CD4-positive, alpha-beta memory T cell (primary cell): ENCODE results near the gene SNX13. TPM values are rescaled to one million over a fixed set of nuclear protein-coding genes. Genes with fewer than 3 reads are reported as not detected.

Experiments used
- CTCF ChIA-PET: fragments of 350-600 bp; sonication (Branson Sonifier 250); formaldehyde crosslinking; loops from one replicate; lab custom pipeline; 2021; ENCODE audit warnings: inconsistent platforms; ENCODE audit not compliant: partially characterized antibody; lab: Charles Lee
- POLR2A ChIA-PET: fragments of 350-600 bp; sonication (Branson Sonifier 250); formaldehyde crosslinking; loops from one replicate; lab custom pipeline; 2021; ENCODE audit not compliant: partially characterized antibody; lab: Charles Lee
- DNase-seq, 5 donors: peaks; one replicate each; pipeline versions ENCODE4 v3.0.0 to v3.0.0-alpha.2; 2020 to 2022; ENCODE audit warnings: mixed read lengths in 1 of 5
- H3K27ac ChIP-seq: one replicate; pipeline ENCODE4 v1.7.0; 2013; ENCODE audit warnings: low read depth, low read length
- H3K27me3 ChIP-seq: 2 replicates; pipeline ENCODE4 v1.7.0; 2013; ENCODE audit warnings: mild to moderate bottlenecking, low read length, moderate library complexity; ENCODE audit not compliant: insufficient read depth
- H3K36me3 ChIP-seq: 2 replicates; pipeline ENCODE4 v1.7.0; 2013; ENCODE audit warnings: mild to moderate bottlenecking, low read length, moderate library complexity; ENCODE audit not compliant: insufficient read depth
- H3K4me1 ChIP-seq: 2 replicates; pipeline ENCODE4 v1.7.0; 2013; ENCODE audit warnings: mild to moderate bottlenecking, low read length, moderate library complexity; ENCODE audit not compliant: insufficient read depth
- H3K4me3 ChIP-seq, 2 donors: one replicate each; pipeline ENCODE4 v1.7.0; 2013; ENCODE audit warnings: low read length in 2 of 2, mild to moderate bottlenecking in 1 of 2
- H3K9me3 ChIP-seq, 2 donors: one replicate each; pipeline ENCODE4 v1.7.0; 2013; ENCODE audit warnings: low read length in 2 of 2, control low read depth in 1 of 2; ENCODE audit not compliant: control insufficient read depth in 1 of 2
- H3K27ac Mint-ChIP-seq, 7 donors: one replicate each; pipeline ENCODE4 v1.8.0; 2020 to 2021; ENCODE audit warnings: mixed read lengths in 7 of 7, mild to moderate bottlenecking in 6 of 7, inconsistent platforms in 3 of 7, moderate library complexity in 3 of 7
- H3K27me3 Mint-ChIP-seq, 2 donors: one replicate each; pipeline ENCODE4 v1.8.0; 2020 to 2021; ENCODE audit warnings: mixed read lengths in 2 of 2
- H3K36me3 Mint-ChIP-seq, 2 donors: one replicate each; pipeline ENCODE4 v1.8.0; 2020 to 2021; ENCODE audit warnings: mixed read lengths in 2 of 2, inconsistent platforms in 1 of 2, mild to moderate bottlenecking in 1 of 2
- H3K4me1 Mint-ChIP-seq, 4 donors: one replicate each; pipeline ENCODE4 v1.8.0; 2020 to 2021; ENCODE audit warnings: mixed read lengths in 4 of 4, mild to moderate bottlenecking in 1 of 4
- H3K4me3 Mint-ChIP-seq, 8 donors: one replicate each; pipeline ENCODE4 v1.8.0; 2020 to 2021; ENCODE audit warnings: mixed read lengths in 8 of 8, mild to moderate bottlenecking in 7 of 8, moderate library complexity in 6 of 8, inconsistent platforms in 3 of 8
- H3K9me3 Mint-ChIP-seq, 8 donors: one replicate each; pipeline ENCODE4 v1.8.0; 2020 to 2021; ENCODE audit warnings: mixed read lengths in 8 of 8, mild to moderate bottlenecking in 5 of 8, inconsistent platforms in 3 of 8, moderate library complexity in 1 of 8
- intact Hi-C: fragments of 100-400 bp; cut with micrococcal nuclease; formaldehyde crosslinking; loops from one replicate; pipeline ENCODE4 v1.15.1; 2023
- polyA plus RNA-seq, 2 donors: library from polyadenylated mRNA; unstranded; fragments of 300-500 nt; fragmentation: Illumina TruSeq; gene quantifications; one replicate each; pipeline ENCODE4 v1.2.3, GENCODE V29; 2021
- total RNA-seq, 2 experiments: library from RNA; stranded (reverse); gene quantifications; one replicate each; pipeline ENCODE4 v1.2.3, GENCODE V29; 2021

SNX13 gene
- total and polyA plus RNA-seq, 4 experiments from 2014 or later, result 10.1 to 36.0 (median 24.2) TPM

- Mint-ChIP-seq H3K4me1 (peaks cover 39 to 58% (median 47%) of the 10 kb centered on the region in 4 donors), H3K36me3 (peaks cover 1 to 8% of the 10 kb centered on the region in 2 donors), H3K27ac (no peak overlapping the region), H3K27me3 (no peaks in the 10 kb centered on the region), H3K4me3 (peak overlapping the region in 2 of 8 donors; percentile 13 to 26), H3K9me3 (no peaks in the 10 kb centered on the region)
- no peaks in the 10 kb centered on the region for H3K27me3 ChIP-seq
- H3K9me3 ChIP-seq, result no peaks in the 10 kb centered on the region
- CTCF ChIA-PET, result interaction anchor here (0.6 kb wide), 1 partner anchor 42 kb away, joined by 3 read pairs; no protein-coding TSS in a partner anchor
- POLR2A ChIA-PET, result no interaction called here
- H3K4me3 ChIP-seq, result no peak overlapping the region
- peak in 1 of 5 donors; percentile 1 for DNase-seq
- peaks cover 38% of the 10 kb centered on the region for H3K4me1 ChIP-seq
- H3K27ac ChIP-seq, result no peak overlapping the region
- intact Hi-C loops, result no loop called here
- no peaks in the 10 kb centered on the region for H3K36me3 ChIP-seq
Observed at GRCh38 chr7:17903337-17903736, 37.0 kb downstream of the SNX13 start.

- Mint-ChIP-seq H3K27ac (no peak overlapping the region), H3K36me3 (peaks cover 1 to 8% of the 10 kb centered on the region in 2 donors), H3K4me3 (no peak overlapping the region), H3K4me1 (peaks cover 32 to 50% (median 41%) of the 10 kb centered on the region in 4 donors), H3K27me3 (no peaks in the 10 kb centered on the region), H3K9me3 (no peaks in the 10 kb centered on the region)
- Histone ChIP-seq H3K4me3 (no peak overlapping the region), H3K27me3 (no peaks in the 10 kb centered on the region), H3K27ac (no peak overlapping the region), H3K36me3 (no peaks in the 10 kb centered on the region), H3K9me3 (no peaks in the 10 kb centered on the region), H3K4me1 (peaks cover 31% of the 10 kb centered on the region)
- CTCF ChIA-PET, result no interaction called here
- intact Hi-C loops, result no loop called here
- no peak for DNase-seq
- POLR2A ChIA-PET, result no interaction called here
Observed at GRCh38 chr7:17902599-17902998, 37.7 kb downstream of the SNX13 start.

- Mint-ChIP-seq H3K4me1 (peaks cover 26 to 42% (median 31%) of the 10 kb centered on the region in 4 donors), H3K27me3 (no peaks in the 10 kb centered on the region), H3K36me3 (no peaks in the 10 kb centered on the region), H3K27ac (no peak overlapping the region), H3K9me3 (no peaks in the 10 kb centered on the region), H3K4me3 (no peak overlapping the region)
- Histone ChIP-seq H3K27me3 (no peaks in the 10 kb centered on the region), H3K4me1 (peaks cover 21% of the 10 kb centered on the region), H3K27ac (no peak overlapping the region), H3K9me3 (no peaks in the 10 kb centered on the region), H3K36me3 (no peaks in the 10 kb centered on the region), H3K4me3 (no peak overlapping the region)
- DNase-seq, result no peak
- ChIA-PET CTCF (no interaction called here), POLR2A (no interaction called here)
- intact Hi-C loops, result no loop called here
Observed at GRCh38 chr7:17900464-17900863, 39.8 kb downstream of the SNX13 start.

DNA sequence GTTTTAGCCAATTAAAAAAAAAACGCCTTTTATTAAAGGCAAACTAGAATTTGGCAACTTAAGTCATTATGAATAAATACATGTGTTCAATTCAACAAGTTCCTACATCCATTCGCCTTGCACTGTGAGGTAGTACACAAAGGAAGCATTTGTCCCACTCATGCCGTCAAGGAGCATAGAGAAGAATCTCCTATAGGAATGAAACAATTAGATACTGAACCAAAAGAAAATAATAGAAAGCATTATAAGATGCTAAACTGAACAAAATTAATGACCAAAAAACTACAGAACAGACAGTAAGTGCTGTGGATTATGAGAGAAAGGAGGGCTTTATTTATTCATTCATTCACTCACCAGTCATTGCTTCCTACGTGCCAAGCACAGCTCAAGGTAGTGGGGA lies 42.2 kb downstream of the SNX13 start:
- no peak for DNase-seq
- intact Hi-C loops, result no loop called here
- CTCF ChIA-PET, result no interaction called here
- H3K27me3 Mint-ChIP-seq, result no peaks in the 10 kb centered on the region
- H3K27ac Mint-ChIP-seq, result peak overlapping the region in 1 of 7 donors; percentile 39
- Histone ChIP-seq H3K9me3 (no peaks in the 10 kb centered on the region), H3K4me1 (peaks cover under 1% of the 10 kb centered on the region), H3K27ac (no peak overlapping the region), H3K4me3 (no peak overlapping the region), H3K27me3 (no peaks in the 10 kb centered on the region), H3K36me3 (no peaks in the 10 kb centered on the region)
- peaks cover 0 to 2% of the 10 kb centered on the region in 2 donors for H3K36me3 Mint-ChIP-seq
- POLR2A ChIA-PET, result no interaction called here
- peaks cover 11 to 23% (median 14%) of the 10 kb centered on the region in 4 donors for H3K4me1 Mint-ChIP-seq
- no peak overlapping the region for H3K4me3 Mint-ChIP-seq
- no peaks in the 10 kb centered on the region for H3K9me3 Mint-ChIP-seq

DNA sequence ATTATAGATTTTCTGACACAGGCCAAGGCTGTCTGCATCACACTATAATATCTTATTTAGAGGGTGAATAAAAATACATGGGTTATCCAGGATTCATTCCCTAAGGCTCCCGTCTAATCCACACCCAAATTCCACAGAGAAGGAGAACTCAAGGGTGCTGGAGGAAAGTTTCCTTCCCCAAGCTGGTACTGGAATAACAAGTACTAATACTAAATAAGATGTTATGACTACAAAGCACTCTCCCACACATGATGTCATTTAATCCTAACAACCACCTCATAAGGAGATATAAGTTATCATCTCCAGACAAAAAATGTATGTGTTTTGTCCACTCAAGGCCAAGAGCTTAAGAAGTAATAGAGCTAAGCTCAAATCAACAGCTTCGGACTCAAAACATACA lies 53.0 kb downstream of the SNX13 start:
- POLR2A ChIA-PET, result no interaction called here
- DNase-seq, result no peak
- CTCF ChIA-PET, result no interaction called here
- H3K4me1 Mint-ChIP-seq, result no peaks in the 10 kb centered on the region
- intact Hi-C loops, result no loop called here
- H3K4me3 Mint-ChIP-seq, result no peak overlapping the region
- H3K4me1 ChIP-seq, result no peaks in the 10 kb centered on the region
- peaks cover 51 to 61% of the 10 kb centered on the region in 2 donors for H3K36me3 Mint-ChIP-seq
- peaks cover 4% of the 10 kb centered on the region for H3K36me3 ChIP-seq
- no peaks in the 10 kb centered on the region for H3K27me3 ChIP-seq
- H3K27ac Mint-ChIP-seq, result no peak overlapping the region
- H3K9me3 Mint-ChIP-seq, result no peaks in the 10 kb centered on the region
- H3K4me3 ChIP-seq, result no peak overlapping the region
- no peaks in the 10 kb centered on the region for H3K27me3 Mint-ChIP-seq
- H3K9me3 ChIP-seq, result no peaks in the 10 kb centered on the region
- no peak overlapping the region for H3K27ac ChIP-seq

GRCh38 chr7:17882685-17883084 lies 57.6 kb downstream of the SNX13 start:
- no peak for DNase-seq
- no peaks in the 10 kb centered on the region for H3K4me1 Mint-ChIP-seq
- POLR2A ChIA-PET, result no interaction called here
- H3K9me3 Mint-ChIP-seq, result no peaks in the 10 kb centered on the region
- peak overlapping the region in 1 of 7 donors; percentile 1 for H3K27ac Mint-ChIP-seq
- Histone ChIP-seq H3K4me3 (no peak overlapping the region), H3K4me1 (no peaks in the 10 kb centered on the region), H3K9me3 (no peaks in the 10 kb centered on the region), H3K27me3 (no peaks in the 10 kb centered on the region), H3K36me3 (no peaks in the 10 kb centered on the region), H3K27ac (no peak overlapping the region)
- CTCF ChIA-PET, result no interaction called here
- peaks cover 59 to 60% of the 10 kb centered on the region in 2 donors for H3K36me3 Mint-ChIP-seq
- H3K27me3 Mint-ChIP-seq, result no peaks in the 10 kb centered on the region
- intact Hi-C loops, result no loop called here
- no peak overlapping the region for H3K4me3 Mint-ChIP-seq

DNA sequence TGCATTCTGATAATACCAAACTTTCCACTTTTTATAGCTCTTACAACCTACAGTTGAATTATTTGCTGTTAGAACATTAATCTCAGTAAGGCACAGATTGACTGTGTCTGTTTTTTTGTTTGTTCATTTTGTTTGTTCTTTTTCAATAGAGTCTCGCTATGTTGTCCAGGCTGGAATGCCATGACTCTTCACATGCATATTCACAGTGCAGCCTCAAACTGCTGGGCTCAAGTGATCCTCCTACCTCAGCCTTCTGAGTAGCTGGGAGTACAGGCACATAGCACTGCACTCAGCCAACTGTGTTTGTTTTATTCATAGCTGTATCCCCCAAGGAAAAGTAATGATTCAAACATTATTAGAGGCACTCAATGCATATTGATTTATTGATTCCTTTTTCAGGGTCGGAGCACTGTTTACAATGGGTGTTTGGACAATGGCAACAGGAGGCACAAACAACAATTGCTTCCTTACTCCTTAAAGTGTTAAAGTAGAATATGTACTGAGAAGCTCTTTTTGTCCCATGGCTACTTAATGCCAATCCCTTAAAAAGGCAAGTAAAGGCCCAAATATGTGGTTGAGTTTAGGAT lies 61.1 kb downstream of the SNX13 start:
- Histone ChIP-seq H3K4me3 (no peak overlapping the region), H3K27me3 (no peaks in the 10 kb centered on the region), H3K4me1 (no peaks in the 10 kb centered on the region), H3K9me3 (no peaks in the 10 kb centered on the region), H3K27ac (no peak overlapping the region), H3K36me3 (no peaks in the 10 kb centered on the region)
- H3K9me3 Mint-ChIP-seq, result no peaks in the 10 kb centered on the region
- ChIA-PET CTCF (no interaction called here), POLR2A (no interaction called here)
- H3K4me1 Mint-ChIP-seq, result no peaks in the 10 kb centered on the region
- no peaks in the 10 kb centered on the region for H3K27me3 Mint-ChIP-seq
- no peak for DNase-seq
- peaks cover 43 to 49% of the 10 kb centered on the region in 2 donors for H3K36me3 Mint-ChIP-seq
- H3K27ac Mint-ChIP-seq, result peak overlapping the region in 2 of 7 donors; percentile 5 to 24
- H3K4me3 Mint-ChIP-seq, result no peak overlapping the region
- intact Hi-C loops, result no loop called here
